Uterus (tissue), 4 donors: ENCODE results near the gene LRBA. TPM values are rescaled to one million over a fixed set of nuclear protein-coding genes. Genes with fewer than 3 reads are reported as not detected.

Experiments used
- DNase-seq, 2 donors: peaks; one replicate each; pipeline ENCODE4 v3.0.0-alpha.2; 2019 to 2020
- H3K27ac ChIP-seq, 2 donors: fragments of 200-600 bp; sonication (generic); 1 replicate in 1 of 2; 2 replicates in 1 of 2; pipeline ENCODE4 v1.5.1; 2016 to 2018
- H3K27me3 ChIP-seq, 2 donors: fragments of 200-600 bp; sonication (generic); one replicate each; pipeline ENCODE4 v1.5.1; 2018 to 2019; ENCODE audit warnings: control low read depth in 1 of 2
- H3K36me3 ChIP-seq, 2 donors: fragments of 200-600 bp; sonication (generic); one replicate each; pipeline ENCODE4 v1.5.1; 2019; ENCODE audit warnings: control low read depth in 1 of 2
- H3K4me1 ChIP-seq, 2 donors: fragments of 200-600 bp; sonication (generic); one replicate each; pipeline ENCODE4 v1.5.1; 2018 to 2019; ENCODE audit warnings: control low read depth in 1 of 2
- H3K4me3 ChIP-seq, 2 donors: fragments of 200-600 bp; sonication (generic); 1 replicate in 1 of 2; 2 replicates in 1 of 2; pipeline ENCODE4 v1.5.1; 2018 to 2019; ENCODE audit warnings: mild to moderate bottlenecking in 1 of 2
- H3K9me3 ChIP-seq, 2 donors: fragments of 200-600 bp; sonication (generic); one replicate each; pipeline ENCODE4 v1.5.1; 2019; ENCODE audit warnings: control low read depth in 1 of 2
- POLR2A ChIP-seq, 2 donors: fragments of 450-650 bp; IDR thresholded peaks; one replicate each; pipeline ENCODE4 v1.6.1; 2016; ENCODE audit warnings: antibody characterized with exemption in 2 of 2, mild to moderate bottlenecking in 1 of 2, moderate library complexity in 1 of 2
- intact Hi-C: fragments of 100-400 bp; cut with DNase I; formaldehyde crosslinking; loops from one replicate; pipeline ENCODE4 v1.15.1; 2023; ENCODE audit warnings: low total_unique reads
- total RNA-seq, 4 donors: library from RNA; depleted of rRNA in 3 of 4; stranded (reverse); fragments of >200 nt in 3 of 4; gene quantifications; one replicate each; pipeline versions ENCODE4 v1.1.0 to v1.2.4, GENCODE V29; 2014 to 2023
- TF ChIP-seq, protein P1 (sequence below), 4 experiments: fragments of 200-600 bp in 2 of 4; fragments of 450-650 bp in 2 of 4; sonication (generic) in 2 of 4; IDR thresholded peaks; one replicate each; pipeline ENCODE4 v1.5.1; 2016 to 2019; ENCODE audit warnings: antibody characterized with exemption in 4 of 4, mild to moderate bottlenecking in 2 of 4, moderate library complexity in 1 of 4
- donor health status: DM: yes; HTN: yes; CAD: no.

Gene LRBA
- total RNA-seq, 4 donors from 2014 or later = 32.0 to 126 (median 41.7) TPM

DNA sequence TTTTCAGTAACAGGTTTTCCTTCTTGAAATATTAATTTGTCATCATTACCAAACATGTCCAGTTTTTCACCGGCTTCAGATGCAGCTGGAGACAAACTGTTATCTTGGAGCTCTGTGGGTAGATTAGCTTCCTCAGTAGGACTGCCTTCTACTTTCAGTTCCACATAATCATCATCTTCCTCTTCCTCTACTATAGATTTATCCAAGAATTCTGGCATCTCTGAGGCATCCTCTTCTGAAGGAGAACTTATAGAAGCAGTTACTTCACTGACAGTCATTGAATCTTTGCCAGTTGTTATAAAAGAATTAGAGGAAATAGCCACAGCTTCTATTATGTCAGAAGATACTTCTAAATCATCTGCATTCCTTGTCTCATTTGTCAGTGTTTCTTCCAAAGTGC is 162.9 kb downstream of the LRBA start:
- Histone ChIP-seq H3K4me1 (no peaks in the 10 kb centered on the region), H3K9me3 (no peaks in the 10 kb centered on the region), H3K27me3 (no peaks in the 10 kb centered on the region), H3K27ac (no peak overlapping the region), H3K4me3 (no peak overlapping the region), H3K36me3 (no peaks in the 10 kb centered on the region)
- TF ChIP-seq POLR2A (IDR thresholded peaks at IDR 0.05) = no peak
- TF ChIP-seq, protein P1, sequence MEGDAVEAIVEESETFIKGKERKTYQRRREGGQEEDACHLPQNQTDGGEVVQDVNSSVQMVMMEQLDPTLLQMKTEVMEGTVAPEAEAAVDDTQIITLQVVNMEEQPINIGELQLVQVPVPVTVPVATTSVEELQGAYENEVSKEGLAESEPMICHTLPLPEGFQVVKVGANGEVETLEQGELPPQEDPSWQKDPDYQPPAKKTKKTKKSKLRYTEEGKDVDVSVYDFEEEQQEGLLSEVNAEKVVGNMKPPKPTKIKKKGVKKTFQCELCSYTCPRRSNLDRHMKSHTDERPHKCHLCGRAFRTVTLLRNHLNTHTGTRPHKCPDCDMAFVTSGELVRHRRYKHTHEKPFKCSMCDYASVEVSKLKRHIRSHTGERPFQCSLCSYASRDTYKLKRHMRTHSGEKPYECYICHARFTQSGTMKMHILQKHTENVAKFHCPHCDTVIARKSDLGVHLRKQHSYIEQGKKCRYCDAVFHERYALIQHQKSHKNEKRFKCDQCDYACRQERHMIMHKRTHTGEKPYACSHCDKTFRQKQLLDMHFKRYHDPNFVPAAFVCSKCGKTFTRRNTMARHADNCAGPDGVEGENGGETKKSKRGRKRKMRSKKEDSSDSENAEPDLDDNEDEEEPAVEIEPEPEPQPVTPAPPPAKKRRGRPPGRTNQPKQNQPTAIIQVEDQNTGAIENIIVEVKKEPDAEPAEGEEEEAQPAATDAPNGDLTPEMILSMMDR (IDR thresholded peaks at IDR 0.05) = no peak
- intact Hi-C loops = no loop called here
- DNase-seq = no peak

DNA sequence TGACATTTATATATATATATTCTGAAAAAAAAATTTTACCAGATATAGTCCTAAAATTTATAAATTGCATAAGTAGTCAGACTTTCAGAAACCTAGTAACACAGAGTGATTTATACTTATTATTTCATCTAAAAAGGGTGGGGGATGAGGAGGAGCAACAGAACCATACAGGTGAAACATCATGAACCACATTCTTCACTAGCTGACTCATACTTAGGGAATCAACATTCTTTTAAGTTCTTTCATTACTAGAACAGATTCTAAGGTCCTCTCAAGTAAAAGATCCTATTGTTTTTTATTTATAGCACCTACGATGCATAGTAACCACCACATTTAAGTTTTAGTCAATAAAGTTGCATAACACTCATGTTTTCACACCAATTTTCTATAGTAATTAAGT is 166.1 kb downstream of the LRBA start:
- no peak for TF ChIP-seq POLR2A (IDR thresholded peaks at IDR 0.05)
- TF ChIP-seq, protein P1 (IDR thresholded peaks at IDR 0.05) = no peak
- Histone ChIP-seq H3K4me3 (no peak overlapping the region), H3K27ac (no peak overlapping the region), H3K4me1 (no peaks in the 10 kb centered on the region), H3K27me3 (no peaks in the 10 kb centered on the region), H3K36me3 (no peaks in the 10 kb centered on the region), H3K9me3 (no peaks in the 10 kb centered on the region)
- intact Hi-C loops = no loop called here
- no peak for DNase-seq

DNA sequence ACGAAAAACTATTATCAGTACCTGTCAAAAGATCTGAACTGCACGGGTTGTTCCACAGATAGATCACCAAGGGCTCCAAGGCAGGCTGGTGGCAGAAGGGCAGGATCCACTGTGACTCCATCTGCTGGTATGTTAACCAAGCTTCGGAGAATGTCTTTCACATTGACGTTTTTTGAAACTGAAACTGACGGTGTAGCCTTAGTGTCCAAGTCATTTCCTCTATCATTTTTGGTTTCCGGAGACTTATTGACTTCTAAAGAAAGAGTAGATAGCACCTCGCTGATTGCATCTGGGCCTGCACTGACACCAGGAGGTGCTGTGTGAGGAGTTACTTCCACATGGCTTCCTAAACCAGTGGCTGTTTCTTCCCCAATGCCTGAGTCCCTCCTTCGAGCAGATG is 186.9 kb downstream of the LRBA start:
- Histone ChIP-seq H3K27me3 (no peaks in the 10 kb centered on the region), H3K36me3 (no peaks in the 10 kb centered on the region), H3K4me3 (no peak overlapping the region), H3K9me3 (no peaks in the 10 kb centered on the region), H3K27ac (no peak overlapping the region), H3K4me1 (no peaks in the 10 kb centered on the region)
- intact Hi-C loops = no loop called here
- no peak for TF ChIP-seq POLR2A (IDR thresholded peaks at IDR 0.05)
- TF ChIP-seq, protein P1 (IDR thresholded peaks at IDR 0.05) = no peak
- no peak for DNase-seq

DNA sequence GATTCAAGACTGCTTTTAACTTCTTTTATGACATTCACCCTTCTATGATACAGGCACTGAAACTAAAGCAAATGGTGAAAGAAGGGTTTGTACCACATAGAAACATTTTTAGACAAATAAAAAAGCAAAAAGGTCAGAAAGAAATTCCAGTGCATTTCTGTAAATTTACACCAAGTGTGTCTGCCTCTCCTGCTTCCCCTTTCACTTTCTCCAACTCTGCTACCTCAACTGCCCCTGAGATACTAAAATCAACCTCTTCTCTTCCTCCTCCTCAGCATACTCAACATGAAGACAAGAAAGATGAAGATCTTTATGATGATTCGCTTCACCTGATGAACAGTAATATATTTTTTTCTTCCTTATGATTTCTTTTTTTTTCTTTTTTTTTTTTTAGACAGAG is 187.9 kb downstream of the LRBA start:
- Histone ChIP-seq H3K4me1 (no peaks in the 10 kb centered on the region), H3K9me3 (no peaks in the 10 kb centered on the region), H3K4me3 (no peak overlapping the region), H3K27me3 (no peaks in the 10 kb centered on the region), H3K36me3 (no peaks in the 10 kb centered on the region), H3K27ac (no peak overlapping the region)
- intact Hi-C loops = no loop called here
- DNase-seq = no peak
- no peak for TF ChIP-seq POLR2A (IDR thresholded peaks at IDR 0.05)

DNA sequence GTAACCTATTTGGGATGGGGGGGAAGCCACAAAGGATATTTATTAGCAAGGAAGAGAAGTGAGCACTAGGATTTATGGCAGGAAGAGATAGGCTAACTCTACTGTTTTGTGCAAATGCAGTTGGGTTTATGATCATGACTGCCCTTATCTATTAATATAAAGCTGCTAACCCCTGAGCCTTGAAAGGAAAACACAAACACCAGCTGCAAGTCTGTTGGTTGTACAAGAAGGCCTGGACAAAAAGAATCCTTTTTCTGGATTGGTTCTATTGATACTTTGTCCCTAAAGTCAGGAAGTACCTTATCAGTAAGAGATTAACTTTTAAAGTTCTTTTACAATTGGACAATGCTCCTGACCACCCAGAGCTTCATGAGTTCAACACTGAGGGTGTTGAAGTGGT is 188.8 kb downstream of the LRBA start:
- Histone ChIP-seq H3K27ac (no peak overlapping the region), H3K4me1 (no peaks in the 10 kb centered on the region), H3K9me3 (no peaks in the 10 kb centered on the region), H3K27me3 (no peaks in the 10 kb centered on the region), H3K36me3 (no peaks in the 10 kb centered on the region), H3K4me3 (no peak overlapping the region)
- intact Hi-C loops = no loop called here
- TF ChIP-seq, protein P1 (IDR thresholded peaks at IDR 0.05) = no peak
- TF ChIP-seq POLR2A (IDR thresholded peaks at IDR 0.05) = no peak
- DNase-seq = no peak

DNA sequence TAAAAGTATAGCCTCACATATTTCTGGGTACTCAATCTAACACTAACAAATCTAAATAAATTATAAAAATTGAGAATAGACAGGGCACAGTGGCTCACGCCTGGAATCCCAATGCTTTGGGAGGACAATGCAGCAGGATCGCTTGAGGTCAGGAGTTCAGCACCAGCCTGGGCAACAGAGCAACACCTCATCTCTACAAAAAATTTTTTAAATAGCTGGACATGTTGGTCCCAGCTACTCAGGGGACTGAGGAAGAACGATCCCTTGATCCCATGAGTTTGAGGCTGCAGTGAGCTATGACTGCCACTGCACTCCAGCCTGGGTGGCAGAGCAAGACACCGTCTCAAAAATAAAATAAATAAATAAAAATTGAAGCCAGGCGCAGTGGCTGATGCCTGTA is 192.7 kb downstream of the LRBA start:
- Histone ChIP-seq H3K4me1 (no peaks in the 10 kb centered on the region), H3K27ac (no peak overlapping the region), H3K4me3 (no peak overlapping the region), H3K9me3 (no peaks in the 10 kb centered on the region), H3K27me3 (no peaks in the 10 kb centered on the region), H3K36me3 (no peaks in the 10 kb centered on the region)
- no peak for DNase-seq
- no peak for TF ChIP-seq POLR2A (IDR thresholded peaks at IDR 0.05)
- TF ChIP-seq, protein P1 (IDR thresholded peaks at IDR 0.05) = no peak
- intact Hi-C loops = no loop called here
